Activated CD4-positive, alpha-beta T cell treated with anti-CD3 and anti-CD28 coated beads for 36 hours (primary cell): ENCODE results near the gene MSMO1. TPM values are rescaled to one million over a fixed set of nuclear protein-coding genes. Genes with fewer than 3 reads are reported as not detected.

Experiments used
- ATAC-seq: fragments of 200-7000 bp; cut with Tn5 transposase; one replicate; pipeline ENCODE4 v1.10.0; 2021; ENCODE audit warnings: mild to moderate bottlenecking, moderate library complexity
- CTCF ChIA-PET: fragments of 350-600 bp; sonication (Branson Sonifier 250); formaldehyde crosslinking; loops from one replicate; lab custom pipeline; 2021; ENCODE audit warnings: antibody characterized with exemption; lab: Charles Lee
- POLR2A ChIA-PET: fragments of 350-600 bp; sonication (Branson Sonifier 250); formaldehyde crosslinking; loops from one replicate; lab custom pipeline; 2021; ENCODE audit warnings: antibody characterized with exemption, inconsistent platforms; lab: Charles Lee
- DNase-seq: peaks from one replicate; pipeline ENCODE4 v3.0.0-alpha.2; 2020
- H3K27ac Mint-ChIP-seq: one replicate; pipeline ENCODE4 v1.8.0; 2021; ENCODE audit warnings: mixed read lengths
- H3K27me3 Mint-ChIP-seq: one replicate; pipeline ENCODE4 v1.8.0; 2021; ENCODE audit warnings: mixed read lengths
- H3K36me3 Mint-ChIP-seq: one replicate; pipeline ENCODE4 v1.8.0; 2021; ENCODE audit warnings: low read depth, mixed read lengths
- H3K4me1 Mint-ChIP-seq: one replicate; pipeline ENCODE4 v1.8.0; 2021; ENCODE audit warnings: mixed read lengths
- H3K4me3 Mint-ChIP-seq: one replicate; pipeline ENCODE4 v1.8.0; 2021; ENCODE audit warnings: mild to moderate bottlenecking, moderate library complexity, mixed read lengths
- H3K9me3 Mint-ChIP-seq: one replicate; pipeline ENCODE4 v1.8.0; 2021; ENCODE audit warnings: low read depth, mixed read lengths
- intact Hi-C, 2 experiments: fragments of 100-400 bp; cut with DNase I in 1 of 2; cut with micrococcal nuclease in 1 of 2; formaldehyde crosslinking; loops; one replicate each; pipeline versions ENCODE4 v1.14.2 to v1.15.1; 2022 to 2024; cut with DNase I, micrococcal nuclease
- total RNA-seq, 2 experiments: library from RNA; stranded (reverse); gene quantifications; one replicate each; pipeline ENCODE4 v1.2.3, GENCODE V29; 2021

MSMO1 gene
- total RNA-seq, 2 experiments from 2014 or later, result 48.4 to 50.7 TPM

- Mint-ChIP-seq H3K9me3 (no peaks in the 10 kb centered on the region), H3K27ac (no peak within 1 kb of the TSS), H3K36me3 (no peaks in the 10 kb centered on the region), H3K27me3 (peaks cover 53% of the 10 kb centered on the region), H3K4me3 (peak within 1 kb of the TSS; percentile 60), H3K4me1 (no peaks in the 10 kb centered on the region)
- POLR2A ChIA-PET, result no interaction called here
- ATAC-seq (peak; percentile 100), DNase-seq (peak; percentile 82)
- CTCF ChIA-PET, result interaction anchor here (0.6 to 1.1 kb wide), 5 partner anchors 23 to 248 kb away, joined by 3 to 6 read pairs (median 3); no protein-coding TSS in a partner anchor
- intact Hi-C loops, result no loop called here
These were observed 51.5 kb downstream of the MSMO1 start, which contains the start of gene CPE for GRCh38 chr4:165378745-165379677. TSS of gene CPE (plus strand) at chr4:165379008. CDS start at chr4:165379222, 214 bp downstream.

GRCh38 chr4:165379678-165380064 lies 52.2 kb downstream of the MSMO1 start:
- H3K9me3 Mint-ChIP-seq, result no peaks in the 10 kb centered on the region
- H3K36me3 Mint-ChIP-seq, result no peaks in the 10 kb centered on the region
- H3K27me3 Mint-ChIP-seq, result peaks cover 49% of the 10 kb centered on the region
- ChIA-PET CTCF (interaction anchor here (0.6 to 1.1 kb wide), 2 partner anchors 110 to 249 kb away, joined by 3 to 6 read pairs; no protein-coding TSS in a partner anchor), POLR2A (no interaction called here)
- DNase-seq, result no peak
- intact Hi-C loops, result no loop called here
- ATAC-seq, result no peak
- no peaks in the 10 kb centered on the region for H3K4me1 Mint-ChIP-seq
- H3K27ac Mint-ChIP-seq, result no peak overlapping the region
- peak overlapping the region; percentile 30 for H3K4me3 Mint-ChIP-seq

- Mint-ChIP-seq H3K9me3 (no peaks in the 10 kb centered on the region), H3K27me3 (peaks cover 40% of the 10 kb centered on the region), H3K36me3 (no peaks in the 10 kb centered on the region), H3K4me1 (no peaks in the 10 kb centered on the region), H3K27ac (no peak overlapping the region), H3K4me3 (no peak overlapping the region)
- ATAC-seq (no peak), DNase-seq (no peak)
- ChIA-PET CTCF (interaction anchor here (0.8 kb wide), 2 partner anchors 25 to 267 kb away, joined by 3 to 4 read pairs; no protein-coding TSS in a partner anchor), POLR2A (no interaction called here)
- intact Hi-C loops, result no loop called here
These were observed 53.3 kb downstream of the MSMO1 start for GRCh38 chr4:165380805-165381204.

- intact Hi-C loops, result no loop called here
- ChIA-PET POLR2A (no interaction called here), CTCF (interaction anchor here (0.8 kb wide), 1 partner anchor 111 kb away, joined by 3 read pairs; no protein-coding TSS in a partner anchor)
- Mint-ChIP-seq H3K27ac (no peak overlapping the region), H3K4me1 (no peaks in the 10 kb centered on the region), H3K4me3 (no peak overlapping the region), H3K9me3 (no peaks in the 10 kb centered on the region), H3K27me3 (peaks cover 34% of the 10 kb centered on the region), H3K36me3 (no peaks in the 10 kb centered on the region)
- no peak for ATAC-seq
- DNase-seq, result no peak
These were observed 54.4 kb downstream of the MSMO1 start for GRCh38 chr4:165381821-165382373.

GRCh38 chr4:165382640-165383039 lies 55.2 kb downstream of the MSMO1 start:
- ATAC-seq, result no peak
- Mint-ChIP-seq H3K27ac (no peak overlapping the region), H3K4me3 (no peak overlapping the region), H3K4me1 (no peaks in the 10 kb centered on the region), H3K36me3 (no peaks in the 10 kb centered on the region), H3K9me3 (no peaks in the 10 kb centered on the region), H3K27me3 (peaks cover 34% of the 10 kb centered on the region)
- CTCF ChIA-PET, result interaction anchor here (0.7 kb wide), 1 partner anchor 252 kb away, joined by 3 read pairs; no protein-coding TSS in a partner anchor
- intact Hi-C loops, result no loop called here
- DNase-seq, result no peak
- POLR2A ChIA-PET, result no interaction called here

GRCh38 chr4:165383591-165384073 lies 56.2 kb downstream of the MSMO1 start:
- CTCF ChIA-PET, result interaction anchor here (0.6 to 1.1 kb wide), 2 partner anchors 32 to 262 kb away, joined by 3 read pairs; no protein-coding TSS in a partner anchor
- H3K4me1 Mint-ChIP-seq, result no peaks in the 10 kb centered on the region
- intact Hi-C loops, result no loop called here
- H3K36me3 Mint-ChIP-seq, result no peaks in the 10 kb centered on the region
- H3K27ac Mint-ChIP-seq, result no peak overlapping the region
- ATAC-seq, result no peak
- H3K27me3 Mint-ChIP-seq, result peaks cover 35% of the 10 kb centered on the region
- no peaks in the 10 kb centered on the region for H3K9me3 Mint-ChIP-seq
- no peak overlapping the region for H3K4me3 Mint-ChIP-seq
- DNase-seq, result no peak
- POLR2A ChIA-PET, result no interaction called here

GRCh38 chr4:165384186-165384585 lies 56.7 kb downstream of the MSMO1 start:
- H3K4me3 Mint-ChIP-seq, result no peak overlapping the region
- no peaks in the 10 kb centered on the region for H3K36me3 Mint-ChIP-seq
- peaks cover 32% of the 10 kb centered on the region for H3K27me3 Mint-ChIP-seq
- intact Hi-C loops, result no loop called here
- DNase-seq (no peak), ATAC-seq (no peak)
- H3K9me3 Mint-ChIP-seq, result no peaks in the 10 kb centered on the region
- H3K4me1 Mint-ChIP-seq, result no peaks in the 10 kb centered on the region
- POLR2A ChIA-PET, result no interaction called here
- CTCF ChIA-PET, result interaction anchor here (0.6 to 1.1 kb wide), 3 partner anchors 31 to 263 kb away, joined by 3 to 4 read pairs (median 3); no protein-coding TSS in a partner anchor
- H3K27ac Mint-ChIP-seq, result no peak overlapping the region

GRCh38 chr4:165384598-165384997 lies 57.1 kb downstream of the MSMO1 start:
- no peak overlapping the region for H3K4me3 Mint-ChIP-seq
- no peak for DNase-seq
- no peaks in the 10 kb centered on the region for H3K9me3 Mint-ChIP-seq
- no peak for ATAC-seq
- POLR2A ChIA-PET, result no interaction called here
- CTCF ChIA-PET, result interaction anchor here (0.6 to 1.1 kb wide), 4 partner anchors 31 to 667 kb away, joined by 3 to 4 read pairs (median 3); no protein-coding TSS in a partner anchor
- peaks cover 32% of the 10 kb centered on the region for H3K27me3 Mint-ChIP-seq
- H3K36me3 Mint-ChIP-seq, result no peaks in the 10 kb centered on the region
- H3K4me1 Mint-ChIP-seq, result no peaks in the 10 kb centered on the region
- intact Hi-C loops, result no loop called here
- H3K27ac Mint-ChIP-seq, result no peak overlapping the region

GRCh38 chr4:165385126-165385525 lies 57.7 kb downstream of the MSMO1 start:
- Mint-ChIP-seq H3K4me3 (no peak overlapping the region), H3K27ac (no peak overlapping the region), H3K36me3 (no peaks in the 10 kb centered on the region), H3K4me1 (no peaks in the 10 kb centered on the region), H3K27me3 (peaks cover 31% of the 10 kb centered on the region), H3K9me3 (no peaks in the 10 kb centered on the region)
- DNase-seq (no peak), ATAC-seq (no peak)
- intact Hi-C loops, result no loop called here
- ChIA-PET POLR2A (no interaction called here), CTCF (interaction anchor here (0.6 kb wide), 2 partner anchors 549 to 668 kb away, joined by 3 read pairs; no protein-coding TSS in a partner anchor)

- Mint-ChIP-seq H3K9me3 (no peaks in the 10 kb centered on the region), H3K27ac (no peak overlapping the region), H3K36me3 (no peaks in the 10 kb centered on the region), H3K27me3 (peaks cover 28% of the 10 kb centered on the region), H3K4me3 (no peak overlapping the region), H3K4me1 (no peaks in the 10 kb centered on the region)
- DNase-seq, result no peak
- intact Hi-C loops, result no loop called here
- ChIA-PET POLR2A (no interaction called here), CTCF (no interaction called here)
- ATAC-seq, result no peak
These were observed 58.9 kb downstream of the MSMO1 start for GRCh38 chr4:165386328-165386727.

- intact Hi-C loops, result no loop called here
- no peaks in the 10 kb centered on the region for H3K4me1 Mint-ChIP-seq
- ATAC-seq (no peak), DNase-seq (no peak)
- no peak overlapping the region for H3K4me3 Mint-ChIP-seq
- no peaks in the 10 kb centered on the region for H3K9me3 Mint-ChIP-seq
- H3K27ac Mint-ChIP-seq, result no peak overlapping the region
- ChIA-PET POLR2A (no interaction called here), CTCF (no interaction called here)
- no peaks in the 10 kb centered on the region for H3K36me3 Mint-ChIP-seq
- H3K27me3 Mint-ChIP-seq, result peaks cover 19% of the 10 kb centered on the region
These were observed 61.3 kb downstream of the MSMO1 start for GRCh38 chr4:165388756-165389155.
